ENCODE results near the gene RGS9BP.
A peak's percentile ranks its signal among the peaks of the same experiment; 100 is the strongest.

The RGS9BP gene

GRCh38 chr19:32676186-32676894, 692 bp downstream of the RGS9BP start:
- Histone ChIP-seq H2AFZ (ENCODE audit: low read length) (peak overlapping the region; percentile 99), H2BK120ac (ENCODE audit: low read depth, low read length) (peak overlapping the region; percentile 89), H3K4me1 (ENCODE audit: control insufficient read depth in 2 of 2, insufficient read depth in 1 of 2, low read depth in 1 of 2, low read length in 2 of 2) (peaks cover 6 to 16% of the 10 kb centered on the region in 2 donors), H3K27ac (replicated peaks; ENCODE audit: low read length) (no peak overlapping the region), H3K9me3 (replicated peaks in 1 of 2; ENCODE audit: control insufficient read depth in 2 of 2, insufficient read depth in 1 of 2, low read depth in 1 of 2, low read length in 2 of 2) (no peaks in the 10 kb centered on the region), H3K18ac (ENCODE audit: low read length) (peak overlapping the region; percentile 98), H3K9ac (ENCODE audit: low read depth, low read length, poor library complexity) (peak overlapping the region; percentile 83), H3K36me3 (replicated peaks in 1 of 2; ENCODE audit: control insufficient read depth in 2 of 2, insufficient read depth in 2 of 2, low read length in 2 of 2) (no peaks in the 10 kb centered on the region), H3K4ac (ENCODE audit: low read length) (peak overlapping the region; percentile 43), H3K23ac (ENCODE audit: low read depth, low read length, poor library complexity) (peak overlapping the region; percentile 77), H2BK12ac (ENCODE audit: low read length) (peak overlapping the region; percentile 99), H4K8ac (ENCODE audit: low read depth, low read length) (peak overlapping the region; percentile 31), H2BK15ac (ENCODE audit: low read length) (peak overlapping the region; percentile 100), H3K27me3 (ENCODE audit: control insufficient read depth in 3 of 3, insufficient read depth in 3 of 3, low read depth in 1 of 3, low read length in 3 of 3) (peaks cover 10 to 46% (median 13%) of the 10 kb centered on the region in 3 experiments), H3K14ac (ENCODE audit: low read length) (peak overlapping the region; percentile 86), H4K91ac (ENCODE audit: low read depth, low read length, poor library complexity) (peak overlapping the region; percentile 27), H3K79me1 (ENCODE audit: low read depth, low read length) (no peaks in the 10 kb centered on the region), H2AK5ac (ENCODE audit: low read depth, low read length) (peak overlapping the region; percentile 99), H3K4me3 (ENCODE audit: low read length in 2 of 2) (peak overlapping the region; percentile 80 to 94), H3K4me2 (ENCODE audit: insufficient read depth, low read length, poor library complexity, severe bottlenecking) (peak overlapping the region; percentile 93), H2BK5ac (ENCODE audit: low read length) (peak overlapping the region; percentile 83)
- peak; percentile 15 for DNase-seq (ENCODE audit: low spot score)
- WGBS, 2 donors (ENCODE audit: extremely low coverage in 2 of 2, insufficient read length in 2 of 2, insufficient replicate concordance in 1 of 2), result no CpG with 5 or more reads among the region's 93 CpGs

GRCh38 chr19:32676895-32677359, 1.3 kb downstream of the RGS9BP start:
- peak overlapping the region; percentile 98 for H3K18ac ChIP-seq (ENCODE audit: low read length)
- H3K23ac ChIP-seq (ENCODE audit: low read depth, low read length, poor library complexity), result peak overlapping the region; percentile 48
- H2BK5ac ChIP-seq (ENCODE audit: low read length), result peak overlapping the region; percentile 83
- H3K9ac ChIP-seq (ENCODE audit: low read depth, low read length, poor library complexity), result peak overlapping the region; percentile 83
- H4K91ac ChIP-seq (ENCODE audit: low read depth, low read length, poor library complexity), result peak overlapping the region; percentile 27
- H3K27ac ChIP-seq (replicated peaks; ENCODE audit: low read length), result peak overlapping the region; percentile 70
- peak overlapping the region; percentile 47 for H3K14ac ChIP-seq (ENCODE audit: low read length)
- WGBS, 2 donors (ENCODE audit: extremely low coverage in 2 of 2, insufficient read length in 2 of 2, insufficient replicate concordance in 1 of 2), result no CpG with 5 or more reads among the region's 33 CpGs
- H3K79me1 ChIP-seq (ENCODE audit: low read depth, low read length), result no peaks in the 10 kb centered on the region
- H2BK120ac ChIP-seq (ENCODE audit: low read depth, low read length), result peak overlapping the region; percentile 89
- peak overlapping the region; percentile 99 for H2AFZ ChIP-seq (ENCODE audit: low read length)
- peak overlapping the region; percentile 99 for H2AK5ac ChIP-seq (ENCODE audit: low read depth, low read length)
- no peaks in the 10 kb centered on the region for H3K9me3 ChIP-seq (replicated peaks in 1 of 2; ENCODE audit: control insufficient read depth in 2 of 2, insufficient read depth in 1 of 2, low read depth in 1 of 2, low read length in 2 of 2)
- H3K27me3 ChIP-seq (ENCODE audit: control insufficient read depth in 3 of 3, insufficient read depth in 3 of 3, low read depth in 1 of 3, low read length in 3 of 3), result peaks cover 10 to 49% (median 13%) of the 10 kb centered on the region in 3 experiments
- H3K36me3 ChIP-seq (replicated peaks in 1 of 2; ENCODE audit: control insufficient read depth in 2 of 2, insufficient read depth in 2 of 2, low read length in 2 of 2), result no peaks in the 10 kb centered on the region
- H3K4me3 ChIP-seq (ENCODE audit: low read length in 2 of 2), result peak overlapping the region in 1 of 2 donors; percentile 80
- H3K4me2 ChIP-seq (ENCODE audit: insufficient read depth, low read length, poor library complexity, severe bottlenecking), result peak overlapping the region; percentile 93
- H2BK15ac ChIP-seq (ENCODE audit: low read length), result peak overlapping the region; percentile 100
- peak; percentile 17 for DNase-seq (ENCODE audit: low spot score)
- peak overlapping the region; percentile 99 for H2BK12ac ChIP-seq (ENCODE audit: low read length)
- no peak overlapping the region for H4K8ac ChIP-seq (ENCODE audit: low read depth, low read length)
- H3K4ac ChIP-seq (ENCODE audit: low read length), result peak overlapping the region; percentile 66
- H3K4me1 ChIP-seq (ENCODE audit: control insufficient read depth in 2 of 2, insufficient read depth in 1 of 2, low read depth in 1 of 2, low read length in 2 of 2), result peaks cover 6 to 16% of the 10 kb centered on the region in 2 donors

- Histone ChIP-seq H3K4me3 (ENCODE audit: low read length in 2 of 2) (no peak overlapping the region), H3K27me3 (ENCODE audit: control insufficient read depth in 3 of 3, insufficient read depth in 3 of 3, low read depth in 1 of 3, low read length in 3 of 3) (peaks cover 10 to 52% (median 13%) of the 10 kb centered on the region in 3 experiments)
- DNase-seq (ENCODE audit: low spot score), result peak; percentile 87
Measured at GRCh38 chr19:32677657-32678056, 2.0 kb downstream of the RGS9BP start.

GRCh38 chr19:32680986-32681385, 5.3 kb downstream of the RGS9BP start:
- Histone ChIP-seq H2BK12ac (ENCODE audit: low read length) (no peak overlapping the region), H2BK120ac (ENCODE audit: low read depth, low read length) (no peak overlapping the region), H3K79me1 (ENCODE audit: low read depth, low read length) (no peaks in the 10 kb centered on the region), H3K9me3 (replicated peaks in 1 of 2; ENCODE audit: control insufficient read depth in 2 of 2, insufficient read depth in 1 of 2, low read depth in 1 of 2, low read length in 2 of 2) (no peaks in the 10 kb centered on the region), H3K4me2 (ENCODE audit: insufficient read depth, low read length, poor library complexity, severe bottlenecking) (no peak overlapping the region), H3K4ac (ENCODE audit: low read length) (no peak overlapping the region), H3K18ac (ENCODE audit: low read length) (no peak overlapping the region), H3K27ac (replicated peaks; ENCODE audit: low read length) (no peak overlapping the region), H3K4me3 (ENCODE audit: low read length in 2 of 2) (no peak overlapping the region), H2AK5ac (ENCODE audit: low read depth, low read length) (no peak overlapping the region), H2BK15ac (ENCODE audit: low read length) (no peak overlapping the region), H4K91ac (ENCODE audit: low read depth, low read length, poor library complexity) (no peak overlapping the region), H3K36me3 (replicated peaks in 1 of 2; ENCODE audit: control insufficient read depth in 2 of 2, insufficient read depth in 2 of 2, low read length in 2 of 2) (no peaks in the 10 kb centered on the region), H2AFZ (ENCODE audit: low read length) (no peak overlapping the region), H3K9ac (ENCODE audit: low read depth, low read length, poor library complexity) (no peak overlapping the region), H3K4me1 (ENCODE audit: control insufficient read depth in 2 of 2, insufficient read depth in 1 of 2, low read depth in 1 of 2, low read length in 2 of 2) (peaks cover 3 to 10% of the 10 kb centered on the region in 2 donors), H4K8ac (ENCODE audit: low read depth, low read length) (no peak overlapping the region), H2BK5ac (ENCODE audit: low read length) (no peak overlapping the region), H3K23ac (ENCODE audit: low read depth, low read length, poor library complexity) (no peak overlapping the region), H3K14ac (ENCODE audit: low read length) (no peak overlapping the region), H3K27me3 (ENCODE audit: control insufficient read depth in 3 of 3, insufficient read depth in 3 of 3, low read depth in 1 of 3, low read length in 3 of 3) (peaks cover 7 to 48% (median 9%) of the 10 kb centered on the region in 3 experiments)
- no CpG with 5 or more reads among the region's 2 CpGs for WGBS, 2 donors (ENCODE audit: extremely low coverage in 2 of 2, insufficient read length in 2 of 2, insufficient replicate concordance in 1 of 2)
- DNase-seq (ENCODE audit: low spot score), result no peak

More at GRCh38 chr19:32677657-32678056, 2.0 kb downstream of the RGS9BP start:
- Histone ChIP-seq H2BK120ac (ENCODE audit: low read depth, low read length) (no peak overlapping the region), H3K79me1 (ENCODE audit: low read depth, low read length) (no peaks in the 10 kb centered on the region), H2BK12ac (ENCODE audit: low read length) (no peak overlapping the region), H3K23ac (ENCODE audit: low read depth, low read length, poor library complexity) (no peak overlapping the region), H4K91ac (ENCODE audit: low read depth, low read length, poor library complexity) (no peak overlapping the region), H3K27ac (replicated peaks; ENCODE audit: low read length) (peak overlapping the region; percentile 70), H2AFZ (ENCODE audit: low read length) (no peak overlapping the region), H3K9ac (ENCODE audit: low read depth, low read length, poor library complexity) (no peak overlapping the region), H3K4me1 (ENCODE audit: control insufficient read depth in 2 of 2, insufficient read depth in 1 of 2, low read depth in 1 of 2, low read length in 2 of 2) (peaks cover 6 to 16% of the 10 kb centered on the region in 2 donors), H2BK5ac (ENCODE audit: low read length) (peak overlapping the region; percentile 53), H3K14ac (ENCODE audit: low read length) (no peak overlapping the region), H3K18ac (ENCODE audit: low read length) (peak overlapping the region; percentile 89), H4K8ac (ENCODE audit: low read depth, low read length) (no peak overlapping the region), H3K36me3 (replicated peaks in 1 of 2; ENCODE audit: control insufficient read depth in 2 of 2, insufficient read depth in 2 of 2, low read length in 2 of 2) (no peaks in the 10 kb centered on the region), H3K9me3 (replicated peaks in 1 of 2; ENCODE audit: control insufficient read depth in 2 of 2, insufficient read depth in 1 of 2, low read depth in 1 of 2, low read length in 2 of 2) (no peaks in the 10 kb centered on the region), H2AK5ac (ENCODE audit: low read depth, low read length) (no peak overlapping the region), H2BK15ac (ENCODE audit: low read length) (no peak overlapping the region), H3K4me2 (ENCODE audit: insufficient read depth, low read length, poor library complexity, severe bottlenecking) (peak overlapping the region; percentile 93), H3K4ac (ENCODE audit: low read length) (no peak overlapping the region)
- WGBS, 2 donors (ENCODE audit: extremely low coverage in 2 of 2, insufficient read length in 2 of 2, insufficient replicate concordance in 1 of 2), result no CpG with 5 or more reads among the region's 9 CpGs

Measured in neuronal stem cell (in vitro differentiated cells).